ENCODE results near the gene ARL6IP4. TPM values are rescaled to one million over a fixed set of nuclear protein-coding genes. Genes with fewer than 3 reads are reported as not detected.
A peak's percentile ranks its signal among the peaks of the same experiment; 100 is the strongest.

ARL6IP4 gene
- total RNA-seq, 4 donors from 2014 or later: 84.2 to 212 (median 153) TPM

DNA sequence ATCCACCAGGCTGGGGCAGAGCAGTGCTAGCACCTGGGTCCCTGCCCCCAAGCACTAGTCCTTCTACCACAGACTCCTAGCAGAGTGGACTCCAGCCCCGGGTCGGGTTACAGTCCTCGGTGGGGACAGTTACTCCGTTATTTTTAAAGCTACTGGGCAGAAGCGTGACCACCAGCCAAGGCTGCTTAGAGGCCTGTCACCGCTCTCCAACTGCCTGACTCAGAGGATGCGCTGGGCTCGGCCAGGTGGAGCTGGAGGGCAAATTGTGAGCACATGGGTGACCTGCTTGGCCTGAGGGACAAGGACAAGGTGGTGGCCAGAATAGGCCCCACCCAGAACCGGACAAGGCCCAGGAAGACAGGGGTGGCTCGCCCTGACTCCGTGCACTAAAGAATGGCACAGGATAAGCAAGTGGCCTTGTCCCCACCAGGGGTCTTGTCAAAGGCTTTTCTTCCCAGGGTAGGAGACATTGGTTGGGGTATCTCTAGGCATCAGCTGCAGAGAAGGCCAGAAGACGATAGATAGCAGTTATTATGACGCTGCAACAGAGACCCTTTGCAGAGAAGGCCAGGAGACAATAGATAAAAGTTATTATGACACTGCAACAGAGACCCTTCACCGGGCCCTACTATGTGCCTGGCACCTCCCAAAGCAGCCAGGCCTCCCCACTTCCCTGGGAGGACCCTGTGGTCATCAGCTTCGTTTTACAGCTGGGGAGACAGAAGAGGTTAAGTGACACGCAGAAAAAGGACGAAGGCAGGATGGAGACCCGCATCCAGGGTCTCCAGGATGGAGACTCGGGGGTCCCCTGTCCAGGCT is 15.8 kb upstream of the ARL6IP4 start:
- 80 to 85% methylated on average over 10 to 11 of the region's 19 CpGs for WGBS, 2 donors
- H3K27me3 ChIP-seq: no peaks in the 10 kb centered on the region
- no peaks in the 10 kb centered on the region for H3K9me3 ChIP-seq
- TF ChIP-seq, protein P1, sequence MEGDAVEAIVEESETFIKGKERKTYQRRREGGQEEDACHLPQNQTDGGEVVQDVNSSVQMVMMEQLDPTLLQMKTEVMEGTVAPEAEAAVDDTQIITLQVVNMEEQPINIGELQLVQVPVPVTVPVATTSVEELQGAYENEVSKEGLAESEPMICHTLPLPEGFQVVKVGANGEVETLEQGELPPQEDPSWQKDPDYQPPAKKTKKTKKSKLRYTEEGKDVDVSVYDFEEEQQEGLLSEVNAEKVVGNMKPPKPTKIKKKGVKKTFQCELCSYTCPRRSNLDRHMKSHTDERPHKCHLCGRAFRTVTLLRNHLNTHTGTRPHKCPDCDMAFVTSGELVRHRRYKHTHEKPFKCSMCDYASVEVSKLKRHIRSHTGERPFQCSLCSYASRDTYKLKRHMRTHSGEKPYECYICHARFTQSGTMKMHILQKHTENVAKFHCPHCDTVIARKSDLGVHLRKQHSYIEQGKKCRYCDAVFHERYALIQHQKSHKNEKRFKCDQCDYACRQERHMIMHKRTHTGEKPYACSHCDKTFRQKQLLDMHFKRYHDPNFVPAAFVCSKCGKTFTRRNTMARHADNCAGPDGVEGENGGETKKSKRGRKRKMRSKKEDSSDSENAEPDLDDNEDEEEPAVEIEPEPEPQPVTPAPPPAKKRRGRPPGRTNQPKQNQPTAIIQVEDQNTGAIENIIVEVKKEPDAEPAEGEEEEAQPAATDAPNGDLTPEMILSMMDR (IDR thresholded peaks at IDR 0.05): no peak
- TF ChIP-seq POLR2A (IDR thresholded peaks at IDR 0.05): no peak
- intact Hi-C loops (cut with DNase I): no loop called here
- no peak for DNase-seq
- peak overlapping the region in 1 of 4 donors; percentile 72 for H3K4me3 ChIP-seq
- peaks cover 0 to 5% (median 4%) of the 10 kb centered on the region in 3 donors for H3K36me3 ChIP-seq
- H3K27ac ChIP-seq: no peak overlapping the region
- peaks cover 20 to 34% (median 29%) of the 10 kb centered on the region in 3 donors for H3K4me1 ChIP-seq

DNA sequence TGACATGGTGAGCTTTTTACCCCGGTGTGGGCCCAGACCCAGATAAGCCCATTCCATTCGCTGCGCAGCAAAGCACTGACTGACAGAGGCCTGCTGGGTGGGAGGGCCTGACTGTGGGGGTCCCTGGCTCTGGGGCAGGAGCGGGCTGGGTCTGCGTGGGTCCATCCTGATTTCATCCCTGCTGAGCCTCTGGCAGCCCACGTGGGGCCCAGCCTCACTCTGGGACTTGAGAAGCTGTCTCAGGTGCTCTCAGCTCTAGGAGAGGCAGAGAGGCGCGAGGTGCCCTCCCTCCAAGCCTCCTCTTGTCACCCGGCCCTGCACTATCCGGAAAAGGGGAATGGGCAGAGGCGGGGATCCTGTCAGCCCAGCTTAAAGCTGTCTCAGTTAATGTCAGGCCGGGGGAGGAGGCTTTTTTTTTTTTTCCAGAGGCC is 15.1 kb upstream of the ARL6IP4 start:
- TF ChIP-seq, protein P1 (IDR thresholded peaks at IDR 0.05): no peak
- TF ChIP-seq POLR2A (IDR thresholded peaks at IDR 0.05): no peak
- Histone ChIP-seq H3K4me1 (peaks cover 20 to 34% (median 29%) of the 10 kb centered on the region in 3 donors), H3K9me3 (no peaks in the 10 kb centered on the region), H3K4me3 (peak overlapping the region; percentile 44 to 72 (median 62)), H3K27ac (peak overlapping the region in 1 of 4 donors; percentile 79), H3K27me3 (no peaks in the 10 kb centered on the region), H3K36me3 (no peaks in the 10 kb centered on the region)
- no CpG with 5 or more reads among the region's 12 CpGs for WGBS, 2 donors
- intact Hi-C loops (cut with DNase I): no loop called here
- no peak for DNase-seq

DNA sequence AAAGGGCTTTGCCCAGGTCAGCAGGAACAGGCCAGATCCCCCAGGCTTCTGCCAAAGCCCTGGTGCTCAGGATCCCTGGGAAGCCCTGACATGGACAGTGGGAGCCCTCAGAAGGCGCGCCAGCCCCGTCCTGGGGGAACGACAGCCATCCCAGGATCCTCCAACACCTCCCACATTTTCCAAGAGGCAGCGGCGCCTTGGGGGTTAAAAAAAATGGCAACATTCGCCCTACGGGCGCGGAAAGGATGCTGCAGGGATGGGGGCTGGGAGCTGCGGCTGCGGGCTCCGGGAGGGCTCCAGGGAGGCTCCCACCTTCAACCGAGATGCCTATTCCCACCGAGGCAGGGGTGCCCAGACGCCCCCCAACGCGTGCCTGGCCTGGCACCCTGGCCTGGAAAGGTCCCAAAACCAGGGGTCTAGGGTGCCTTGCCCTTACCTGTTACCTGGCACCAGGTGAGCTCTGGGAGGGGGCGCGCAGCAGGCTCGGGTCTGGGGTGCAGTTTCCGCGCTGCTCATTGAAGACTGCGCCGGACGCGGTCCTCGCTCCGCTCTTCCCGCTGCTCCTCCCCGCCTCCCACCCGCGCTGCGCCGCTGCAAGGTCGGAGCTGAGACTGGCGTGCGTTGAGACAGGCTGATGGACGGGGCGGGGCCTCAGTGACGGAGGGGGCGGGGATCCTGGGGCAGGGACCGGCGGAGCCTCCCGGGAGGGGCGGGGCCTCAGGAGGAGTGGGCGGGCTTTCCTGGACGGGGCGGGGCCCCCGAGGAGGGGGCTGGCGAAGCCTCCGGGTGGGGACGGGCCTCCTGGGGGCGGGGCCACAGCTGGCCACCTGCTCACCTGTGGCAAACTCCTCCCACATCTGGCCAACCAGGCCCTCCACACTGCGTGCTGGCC is 14.4 kb upstream of the ARL6IP4 start, which contains the start of gene ABCB9:
Gene ABCB9 (minus strand): TSS at position 613 of the 892 bp plus-strand sequence. CDS start 6,228 bp downstream, outside the sequence.
- TF ChIP-seq, protein P1 (IDR thresholded peaks at IDR 0.05): no peak
- TF ChIP-seq POLR2A (IDR thresholded peaks at IDR 0.05): peak in 2 of 4 donors; percentile 38 to 74
- Histone ChIP-seq H3K27me3 (no peaks in the 10 kb centered on the region), H3K36me3 (no peaks in the 10 kb centered on the region), H3K27ac (peak within 1 kb of the TSS; percentile 45 to 79 (median 74)), H3K4me3 (peak within 1 kb of the TSS; percentile 44 to 72 (median 62)), H3K4me1 (peaks cover 20 to 34% (median 29%) of the 10 kb centered on the region in 3 donors), H3K9me3 (no peaks in the 10 kb centered on the region)
- WGBS, 2 donors: 0 to 6% methylated on average over 3 to 6 of the region's 55 CpGs
- intact Hi-C loops (cut with DNase I): no loop called here
- DNase-seq: peak; percentile 46

DNA sequence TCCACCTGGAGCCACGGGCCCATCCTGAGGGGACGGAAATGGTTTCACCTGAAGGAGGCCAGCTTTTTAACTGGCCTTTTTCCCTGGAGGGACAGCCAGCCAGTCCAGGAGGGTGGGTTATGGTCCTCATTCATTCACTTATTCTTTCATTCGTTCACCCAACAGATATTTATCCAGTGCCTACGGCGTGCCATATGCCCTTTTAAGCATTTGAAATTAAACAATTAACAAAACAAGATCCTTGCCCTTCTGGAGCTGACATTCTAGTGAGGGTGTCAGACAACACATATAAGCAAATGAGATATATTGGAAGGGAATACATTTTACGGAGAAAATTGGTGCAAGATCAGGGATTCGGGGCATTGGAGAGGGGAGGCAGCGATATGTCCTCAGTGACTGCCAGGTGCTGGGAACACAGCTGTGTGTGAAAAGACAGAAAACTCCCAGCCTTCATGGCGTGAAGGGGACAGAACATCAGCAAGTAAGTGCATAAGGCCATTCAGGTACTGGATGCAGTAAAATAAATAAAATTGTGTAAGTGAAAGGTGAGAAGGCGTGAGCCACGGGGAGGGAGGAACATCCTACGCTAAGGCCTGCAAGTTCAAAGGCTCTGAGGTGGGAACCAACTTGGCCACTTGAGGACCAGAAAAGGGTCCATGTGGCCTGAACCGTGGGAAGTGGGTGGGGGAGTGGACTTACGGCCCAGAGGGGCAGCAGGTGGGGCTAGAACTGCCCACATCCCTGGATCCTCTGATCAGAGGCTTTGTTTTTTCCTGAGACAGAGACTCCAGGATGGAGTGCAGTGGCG is 13.5 kb upstream of the ARL6IP4 start:
- H3K36me3 ChIP-seq: no peaks in the 10 kb centered on the region
- DNase-seq: no peak
- WGBS, 2 donors: 59% methylated on average over 14 to 15 of the region's 15 CpGs
- peaks cover 20 to 34% (median 29%) of the 10 kb centered on the region in 3 donors for H3K4me1 ChIP-seq
- H3K9me3 ChIP-seq: no peaks in the 10 kb centered on the region
- H3K4me3 ChIP-seq: peak overlapping the region in 3 of 4 donors; percentile 59 to 72 (median 64)
- H3K27me3 ChIP-seq: no peaks in the 10 kb centered on the region
- no peak for TF ChIP-seq POLR2A (IDR thresholded peaks at IDR 0.05)
- TF ChIP-seq, protein P1 (IDR thresholded peaks at IDR 0.05): no peak
- H3K27ac ChIP-seq: peak overlapping the region in 3 of 4 donors; percentile 51 to 79 (median 69)
- intact Hi-C loops (cut with DNase I): no loop called here

Measured in esophagus squamous epithelium (tissue), 5 donors.